Measurements from ENCODE around the gene NUP43. TPM values are rescaled to one million over a fixed set of nuclear protein-coding genes. Genes with fewer than 3 reads are reported as not detected.

Gene NUP43
- total and polyA plus RNA-seq, 3 donors from 2014 or later, result 14.8 to 32.2 (median 28.3) TPM

GRCh38 chr6:149734915-149735314 lies 11.4 kb downstream of the NUP43 start:
- DNase-seq, result no peak
- H3K27me3 ChIP-seq, result no peaks in the 10 kb centered on the region
- no peaks in the 10 kb centered on the region for H3K4me1 ChIP-seq
- H3K36me3 ChIP-seq (ENCODE audit: low read depth, missing control alignments), result no peaks in the 10 kb centered on the region
- WGBS, 2 donors, result 86 to 89% methylated on average over 1 of the region's 1 CpG
- intact Hi-C loops (cut with DNase I; ENCODE audit: low total_unique reads), result loop anchor here (10.0 kb wide), 1 partner anchor 190 kb away; the partner anchor contains the start of gene RAET1G
- TF ChIP-seq, protein P1, sequence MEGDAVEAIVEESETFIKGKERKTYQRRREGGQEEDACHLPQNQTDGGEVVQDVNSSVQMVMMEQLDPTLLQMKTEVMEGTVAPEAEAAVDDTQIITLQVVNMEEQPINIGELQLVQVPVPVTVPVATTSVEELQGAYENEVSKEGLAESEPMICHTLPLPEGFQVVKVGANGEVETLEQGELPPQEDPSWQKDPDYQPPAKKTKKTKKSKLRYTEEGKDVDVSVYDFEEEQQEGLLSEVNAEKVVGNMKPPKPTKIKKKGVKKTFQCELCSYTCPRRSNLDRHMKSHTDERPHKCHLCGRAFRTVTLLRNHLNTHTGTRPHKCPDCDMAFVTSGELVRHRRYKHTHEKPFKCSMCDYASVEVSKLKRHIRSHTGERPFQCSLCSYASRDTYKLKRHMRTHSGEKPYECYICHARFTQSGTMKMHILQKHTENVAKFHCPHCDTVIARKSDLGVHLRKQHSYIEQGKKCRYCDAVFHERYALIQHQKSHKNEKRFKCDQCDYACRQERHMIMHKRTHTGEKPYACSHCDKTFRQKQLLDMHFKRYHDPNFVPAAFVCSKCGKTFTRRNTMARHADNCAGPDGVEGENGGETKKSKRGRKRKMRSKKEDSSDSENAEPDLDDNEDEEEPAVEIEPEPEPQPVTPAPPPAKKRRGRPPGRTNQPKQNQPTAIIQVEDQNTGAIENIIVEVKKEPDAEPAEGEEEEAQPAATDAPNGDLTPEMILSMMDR (IDR thresholded peaks at IDR 0.05), result no peak
- TF ChIP-seq POLR2A (IDR thresholded peaks at IDR 0.05), result no peak
- H3K9me3 ChIP-seq, result no peaks in the 10 kb centered on the region
- H3K27ac ChIP-seq, result no peak overlapping the region
- no peak overlapping the region for H3K4me3 ChIP-seq

GRCh38 chr6:149733089-149733720 lies 13.1 kb downstream of the NUP43 start:
- no peaks in the 10 kb centered on the region for H3K4me1 ChIP-seq
- no peaks in the 10 kb centered on the region for H3K36me3 ChIP-seq (ENCODE audit: low read depth, missing control alignments)
- H3K4me3 ChIP-seq, result no peak overlapping the region
- intact Hi-C loops (cut with DNase I; ENCODE audit: low total_unique reads), result loop anchor here (10.0 kb wide), 1 partner anchor 192 kb away; the partner anchor contains the start of gene RAET1G
- DNase-seq, result no peak
- WGBS, 2 donors, result 91 to 100% methylated on average over 2 of the region's 2 CpGs
- H3K27me3 ChIP-seq, result no peaks in the 10 kb centered on the region
- TF ChIP-seq, protein P1 (IDR thresholded peaks at IDR 0.05), result no peak
- TF ChIP-seq POLR2A (IDR thresholded peaks at IDR 0.05), result no peak
- H3K27ac ChIP-seq, result no peak overlapping the region
- no peaks in the 10 kb centered on the region for H3K9me3 ChIP-seq

- no peaks in the 10 kb centered on the region for H3K36me3 ChIP-seq (ENCODE audit: low read depth, missing control alignments)
- 81 to 91% methylated on average over 8 of the region's 8 CpGs for WGBS, 2 donors
Measured at GRCh38 chr6:149729824-149730223, 16.5 kb downstream of the NUP43 start.

DNA sequence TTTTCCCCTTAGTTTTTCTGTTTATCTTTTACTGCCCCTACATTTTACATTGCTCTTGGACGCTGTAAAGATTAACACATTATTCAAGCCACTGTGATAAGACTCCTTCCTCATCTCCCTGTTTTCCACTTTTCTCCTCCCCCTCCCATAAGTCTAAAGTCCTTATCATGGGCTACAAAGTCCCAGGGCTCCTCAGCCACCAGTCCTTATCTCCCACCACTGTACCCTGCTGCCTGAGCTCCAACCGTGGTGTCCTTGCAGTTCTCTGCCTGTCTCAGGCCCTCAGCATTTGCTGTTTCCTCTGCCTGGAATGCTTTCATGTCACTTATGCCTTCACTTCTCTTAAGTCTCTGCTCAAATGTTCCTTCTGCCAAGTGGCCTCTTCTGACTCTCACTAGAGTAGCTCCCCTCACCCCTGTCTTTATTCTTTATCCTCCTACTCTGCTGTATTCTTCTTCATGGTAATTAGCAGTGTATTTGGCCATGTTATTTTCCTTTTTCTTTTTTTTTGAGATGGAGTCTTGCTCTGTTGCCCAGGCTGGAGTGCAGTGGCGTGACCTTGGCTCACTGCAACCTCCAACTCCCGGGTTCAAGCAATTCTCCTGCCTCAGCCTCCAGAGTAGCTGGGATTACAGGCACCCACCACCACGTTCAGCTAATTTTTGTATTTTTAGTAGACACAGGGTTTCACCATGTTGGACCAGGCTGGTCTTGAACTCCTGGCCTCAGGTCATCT lies 17.7 kb downstream of the NUP43 start:
- Histone ChIP-seq H3K4me3 (no peak overlapping the region), H3K4me1 (no peaks in the 10 kb centered on the region), H3K27ac (peak overlapping the region in 1 of 2 donors; percentile 0), H3K9me3 (no peaks in the 10 kb centered on the region), H3K27me3 (no peaks in the 10 kb centered on the region), H3K36me3 (ENCODE audit: low read depth, missing control alignments) (no peaks in the 10 kb centered on the region)
- 73 to 82% methylated on average over 5 of the region's 5 CpGs for WGBS, 2 donors
- intact Hi-C loops (cut with DNase I; ENCODE audit: low total_unique reads), result no loop called here
- DNase-seq, result no peak
- TF ChIP-seq, protein P1 (IDR thresholded peaks at IDR 0.05), result no peak
- no peak for TF ChIP-seq POLR2A (IDR thresholded peaks at IDR 0.05)

More at GRCh38 chr6:149729824-149730223, 16.5 kb downstream of the NUP43 start:
- Histone ChIP-seq H3K4me1 (no peaks in the 10 kb centered on the region), H3K27ac (no peak overlapping the region), H3K9me3 (no peaks in the 10 kb centered on the region), H3K4me3 (no peak overlapping the region), H3K27me3 (no peaks in the 10 kb centered on the region)
- no peak for TF ChIP-seq POLR2A (IDR thresholded peaks at IDR 0.05)
- TF ChIP-seq, protein P1 (IDR thresholded peaks at IDR 0.05), result no peak
- intact Hi-C loops (cut with DNase I; ENCODE audit: low total_unique reads), result loop anchor here (10.0 kb wide), 1 partner anchor 195 kb away; the partner anchor contains the start of gene RAET1G
- no peak for DNase-seq
